H1 (cell line): ENCODE measurements around the gene CACNG8. TPM values are rescaled to one million over a fixed set of nuclear protein-coding genes. Genes with fewer than 3 reads are reported as not detected.

Source experiments
- BRCA1 ChIP-seq: IDR thresholded peaks from 2 replicates; pipeline ENCODE4 v1.6.1; 2012; ENCODE audit warnings: low read depth, low read length, improper control_type of control experiment
- CHD2 ChIP-seq: IDR thresholded peaks from 2 replicates; pipeline ENCODE4 v1.6.1; 2012; ENCODE audit warnings: low read length, improper control_type of control experiment
- CHD7 ChIP-seq: fragments of 300-600 bp; sonication (generic); IDR thresholded peaks from 2 replicates; pipeline ENCODE4 v1.7.1; 2012; ENCODE audit warnings: low read length, moderate library complexity, mild to moderate bottlenecking, inconsistent platforms; ENCODE audit not compliant: insufficient replicate concordance
- CREB1 ChIP-seq: IDR thresholded peaks from 2 replicates; pipeline ENCODE4 v1.6.1; 2012; ENCODE audit warnings: inconsistent platforms
- JUND ChIP-seq: IDR thresholded peaks from 2 replicates; pipeline ENCODE4 v1.6.1; 2011; ENCODE audit warnings: mild to moderate bottlenecking, improper control_type of control experiment, low read length
- KDM1A ChIP-seq: fragments of 200-600, 300-600 bp; sonication (generic); IDR thresholded peaks from 2 replicates; pipeline ENCODE4 v1.7.1; 2016; ENCODE audit warnings: mild to moderate bottlenecking, low read length, borderline replicate concordance
- KDM5A ChIP-seq: fragments of 200-600 bp; IDR thresholded peaks from 2 replicates; pipeline ENCODE4 v1.7.1; 2012; ENCODE audit warnings: mild to moderate bottlenecking, low read length, inconsistent platforms, mixed read lengths
- POU5F1 ChIP-seq: IDR thresholded peaks from 2 replicates; pipeline ENCODE4 v1.6.1; 2011; ENCODE audit warnings: low read depth, mild to moderate bottlenecking, low read length, moderate library complexity
- RXRA ChIP-seq: IDR thresholded peaks from 2 replicates; pipeline ENCODE4 v1.6.1; 2011; ENCODE audit warnings: low read depth, mild to moderate bottlenecking, low read length, moderate library complexity; ENCODE audit not compliant: insufficient read depth
- TAF1 ChIP-seq: IDR thresholded peaks from 2 replicates; pipeline ENCODE4 v1.6.1; 2011; ENCODE audit warnings: mild to moderate bottlenecking, low read depth, low read length
- TCF12 ChIP-seq: IDR thresholded peaks from 2 replicates; pipeline ENCODE4 v1.6.1; 2011; ENCODE audit warnings: low read depth, mild to moderate bottlenecking, low read length
- polyA plus RNA-seq, 7 experiments: library from polyadenylated mRNA; depleted of rRNA in 3 of 7; stranded (reverse) in 5 of 7; unstranded in 2 of 7; fragments of >200 nt in 5 of 7; fragments of 200-250 nt in 2 of 7; gene quantifications; 1 replicate in 5 of 7; 2 replicates in 1 of 7; 4 replicates in 1 of 7; pipeline versions ENCODE4 v1.2.1 to v1.2.3, GENCODE V29; 2011 to 2013; ENCODE audit warnings: missing spikeins in 2 of 7, mixed read lengths in 2 of 7
- total RNA-seq: library from RNA; stranded (reverse); fragmentation: NEBNext Ultra II Directional; extraction: Animal tissue kit (Norgen Biotek cat#: 25700); gene quantifications from 2 replicates; pipeline ENCODE4 v1.2.1, GENCODE V29; 2021

The CACNG8 gene
- total and polyA plus RNA-seq, 2 of the 8 experiments (the other 6 are each of a cell fraction or from before 2014, with no cell fraction given) = 0.41 to 4.5 TPM

- TF ChIP-seq TCF12 = no peak
- TF ChIP-seq CHD7 = peak; percentile 50
- no peak for TF ChIP-seq CHD2
- TF ChIP-seq JUND = no peak
- TF ChIP-seq POU5F1 = no peak
- TF ChIP-seq BRCA1 = no peak
- TF ChIP-seq TAF1 = no peak
- no peak for TF ChIP-seq KDM5A
- no peak for TF ChIP-seq RXRA
- no peak for TF ChIP-seq KDM1A
- no peak for TF ChIP-seq CREB1
Observed at GRCh38 chr19:54035215-54036178, 72.8 kb downstream of the CACNG8 start (continued).
